SK-N-SH (cell line): ENCODE measurements around the gene LRRC75A. TPM values are rescaled to one million over a fixed set of nuclear protein-coding genes. Genes with fewer than 3 reads are reported as not detected.

Experiments
- CTCF ChIA-PET: fragments of 300-600, 350-600 bp; formaldehyde crosslinking; extraction: SDS; loops from one replicate; lab custom pipeline; 2021; lab: Yijun Ruan, JAX
- POLR2A ChIA-PET: fragments of 350-600 bp; sonication (Branson Sonifier 250); formaldehyde crosslinking; extraction: SDS; loops from one replicate; lab custom pipeline; 2020; ENCODE audit warnings: antibody characterized with exemption, inconsistent platforms; lab: Yijun Ruan, JAX
- DNase-seq: peaks from one replicate; pipeline ENCODE4 v3.0.0; 2012
- H2AFZ ChIP-seq: fragments of 200-600 bp; sonication (generic); 2 replicates; pipeline ENCODE4 v1.8.1; 2016; ENCODE audit warnings: antibody characterized with exemption, mild to moderate bottlenecking, low read depth
- H3F3A ChIP-seq: fragments of 200-600 bp; sonication (generic); replicated peaks from 2 replicates; pipeline ENCODE3; 2016; ENCODE audit warnings: antibody characterized with exemption, mild to moderate bottlenecking; ENCODE audit not compliant: insufficient read depth
- H3K27ac ChIP-seq, 2 experiments: fragments of 200-500 bp in 1 of 2; fragments of 200-600 bp in 1 of 2; sonication (Bioruptor generic) in 1 of 2; sonication (generic), shearing (Covaris generic) in 1 of 2; 2 replicates each; pipeline versions ENCODE4 v1.5.1 to v1.6.1; 2014 to 2016; ENCODE audit warnings: low read depth in 2 of 2, inconsistent platforms in 1 of 2, low read length in 1 of 2, mild to moderate bottlenecking in 1 of 2, mixed read lengths in 1 of 2
- H3K27me3 ChIP-seq: fragments of 200-600 bp; sonication (generic), shearing (Covaris generic); 2 replicates; pipeline ENCODE4 v1.6.1; 2016; ENCODE audit warnings: mixed run types; ENCODE audit not compliant: insufficient read depth
- H3K36me3 ChIP-seq, 2 experiments: fragments of 200-500 bp in 1 of 2; fragments of 200-600 bp in 1 of 2; sonication (Bioruptor generic) in 1 of 2; sonication (generic) in 1 of 2; replicated peaks in 1 of 2; 2 replicates each; pipeline versions ENCODE3 to v1.5.1; 2014 to 2016; ENCODE audit warnings: low read length in 1 of 2, mild to moderate bottlenecking in 1 of 2; ENCODE audit not compliant: insufficient read depth in 2 of 2, control insufficient read depth in 1 of 2
- H3K4me1 ChIP-seq, 2 experiments: fragments of 200-500 bp in 1 of 2; fragments of 200-600 bp in 1 of 2; sonication (Bioruptor generic) in 1 of 2; sonication (generic), shearing (Covaris generic) in 1 of 2; 2 replicates each; pipeline versions ENCODE4 v1.5.1 to v1.6.1; 2014 to 2016; ENCODE audit warnings: low read depth in 1 of 2, low read length in 1 of 2, mixed run types in 1 of 2; ENCODE audit not compliant: insufficient read depth in 2 of 2, control insufficient read depth in 1 of 2
- H3K4me2 ChIP-seq: fragments of 200-600 bp; sonication (generic), shearing (Covaris generic); 2 replicates; pipeline ENCODE4 v1.6.1; 2017; ENCODE audit warnings: mixed run types
- H3K4me3 ChIP-seq, 2 experiments: fragments of 200-500 bp in 1 of 2; fragments of 200-600 bp in 1 of 2; sonication (Bioruptor generic) in 1 of 2; sonication (generic), shearing (Covaris generic) in 1 of 2; 2 replicates each; pipeline versions ENCODE4 v1.5.1 to v1.8.1; 2014 to 2016; ENCODE audit warnings: low read depth in 2 of 2, inconsistent platforms in 1 of 2, low read length in 1 of 2, mild to moderate bottlenecking in 1 of 2, mixed read lengths in 1 of 2, moderate library complexity in 1 of 2
- H3K79me2 ChIP-seq: fragments of 200-600 bp; sonication (generic); 2 replicates; pipeline ENCODE4 v1.8.1; 2017; ENCODE audit warnings: mild to moderate bottlenecking; ENCODE audit not compliant: insufficient read depth
- H3K9ac ChIP-seq: fragments of 200-600 bp; sonication (generic); 2 replicates; pipeline ENCODE4 v1.6.1; 2017; ENCODE audit warnings: mixed run types
- H3K9me2 ChIP-seq: fragments of 200-600 bp; sonication (generic); 2 replicates; pipeline ENCODE4 v1.6.1; 2017; ENCODE audit warnings: mixed run types
- H3K9me3 ChIP-seq: fragments of 200-600 bp; sonication (generic); 2 replicates; pipeline ENCODE4 v1.6.1; 2017; ENCODE audit warnings: mixed run types, mild to moderate bottlenecking, moderate library complexity
- H4K20me1 ChIP-seq: fragments of 200-600 bp; sonication (generic); 2 replicates; pipeline ENCODE4 v1.6.1; 2017; ENCODE audit warnings: mild to moderate bottlenecking, mixed run types; ENCODE audit not compliant: insufficient read depth
- FOSL2 ChIP-seq: IDR thresholded peaks from 2 replicates; pipeline ENCODE4 v1.4.0; 2012; ENCODE audit warnings: low read depth, mild to moderate bottlenecking, moderate library complexity, borderline replicate concordance
- FOXJ3 ChIP-seq: sonication (generic); formaldehyde crosslinking; IDR thresholded peaks from 2 replicates; pipeline ENCODE4 v1.5.1; 2020; ENCODE audit warnings: mild to moderate bottlenecking, missing genetic modification reagents
- FOXM1 ChIP-seq: IDR thresholded peaks from 2 replicates; pipeline ENCODE4 v1.4.0; 2012; ENCODE audit warnings: low read depth, mild to moderate bottlenecking
- GABPA ChIP-seq: IDR thresholded peaks from 2 replicates; pipeline ENCODE4 v1.4.0; 2012; ENCODE audit warnings: low read depth, mild to moderate bottlenecking
- GATA2 ChIP-seq: sonication (generic); formaldehyde crosslinking; IDR thresholded peaks from 2 replicates; pipeline ENCODE4 v1.5.0; 2020; ENCODE audit warnings: mild to moderate bottlenecking, missing genetic modification reagents
- IRF3 ChIP-seq: fragments of 150-350 bp; IDR thresholded peaks from 2 replicates; pipeline ENCODE4 v1.6.1; 2016; ENCODE audit warnings: mild to moderate bottlenecking, low read depth, low read length
- MAX ChIP-seq: IDR thresholded peaks from 2 replicates; pipeline ENCODE4 v1.4.0; 2012; ENCODE audit warnings: low read depth
- NRF1 ChIP-seq: IDR thresholded peaks from 2 replicates; pipeline ENCODE4 v1.6.1; 2012; ENCODE audit warnings: low read depth, mild to moderate bottlenecking, low read length
- PBX3 ChIP-seq: IDR thresholded peaks from 2 replicates; pipeline ENCODE4; 2012
- POLR2AphosphoS5 ChIP-seq: IDR thresholded peaks from 2 replicates; pipeline ENCODE4 v1.6.1; 2012; ENCODE audit warnings: low read depth, low read length
- RFX5 ChIP-seq: IDR thresholded peaks from 2 replicates; pipeline ENCODE4 v1.6.1; 2012; ENCODE audit warnings: mild to moderate bottlenecking, improper control_type of control experiment, low read length
- SIN3A ChIP-seq: IDR thresholded peaks from 2 replicates; pipeline ENCODE4 v1.6.1; 2012; ENCODE audit warnings: low read depth, mild to moderate bottlenecking, low read length, moderate library complexity, borderline replicate concordance
- TAF1 ChIP-seq: IDR thresholded peaks from 2 replicates; pipeline ENCODE4 v1.6.1; 2012; ENCODE audit warnings: low read depth, mild to moderate bottlenecking, low read length, moderate library complexity, borderline replicate concordance
- TEAD4 ChIP-seq: IDR thresholded peaks from 2 replicates; pipeline ENCODE4 v1.4.0; 2012; ENCODE audit warnings: mild to moderate bottlenecking, borderline replicate concordance; ENCODE audit not compliant: insufficient read depth
- USF1 ChIP-seq: IDR thresholded peaks from 2 replicates; pipeline ENCODE4 v1.4.0; 2012; ENCODE audit warnings: low read depth, borderline replicate concordance
- YY1 ChIP-seq: IDR thresholded peaks from 2 replicates; pipeline ENCODE4 v1.4.0; 2012; ENCODE audit warnings: low read depth, mild to moderate bottlenecking
- ZBTB33 ChIP-seq: IDR thresholded peaks from 2 replicates; pipeline ENCODE4 v1.4.0; 2012; ENCODE audit warnings: low read depth, borderline replicate concordance
- WGBS: methylation state at CpG from one replicate; pipeline ENCODE4 v1.1.6; 2017; ENCODE audit warnings: low lambda C conversion rate; 5-methylcytosine and 5-hydroxymethylcytosine counted together
- polyA plus RNA-seq, 3 experiments: library from polyadenylated mRNA; depleted of rRNA; stranded (reverse); fragments of >200 nt; gene quantifications; 2 replicates each; pipeline ENCODE4 v1.2.3, GENCODE V29; 2012

Gene LRRC75A
- polyA plus RNA-seq, 1 of the 3 experiments (the other 2 are of a cell fraction): 1.2 TPM

- CTCF ChIA-PET: interaction anchor here (1.0 to 33.7 kb wide), 4 partner anchors 12 to 120 kb away, joined by 3 to 746 read pairs (median 38); no protein-coding TSS in a partner anchor
Measured at GRCh38 chr17:16465052-16465312, 27.0 kb downstream of the LRRC75A start.

GRCh38 chr17:16464303-16465051, 27.5 kb downstream of the LRRC75A start:
- TF ChIP-seq FOSL2: no peak
- no peak for TF ChIP-seq TAF1
- TF ChIP-seq TEAD4: no peak
- TF ChIP-seq MAX: no peak
- no peak for TF ChIP-seq IRF3
- no peak for TF ChIP-seq RFX5
- TF ChIP-seq GABPA: no peak
- TF ChIP-seq PBX3: no peak
- TF ChIP-seq YY1: no peak
- TF ChIP-seq USF1: no peak
- no peak for TF ChIP-seq POLR2AphosphoS5
- no peak for TF ChIP-seq NRF1
- no peak for TF ChIP-seq SIN3A
- TF ChIP-seq GATA2: no peak
- TF ChIP-seq FOXM1: no peak
- no peak for TF ChIP-seq FOXJ3
- WGBS: 92% methylated on average over 6 of the region's 12 CpGs
- no peak for DNase-seq
- Histone ChIP-seq H3K9me3 (no peaks in the 10 kb centered on the region), H4K20me1 (no peaks in the 10 kb centered on the region), H3F3A (no peaks in the 10 kb centered on the region), H3K9me2 (no peaks in the 10 kb centered on the region), H2AFZ (no peak overlapping the region), H3K4me1 (peaks cover 0 to 40% of the 10 kb centered on the region in 2 experiments; a peak in 1 of 4 replicates), H3K27me3 (no peaks in the 10 kb centered on the region), H3K4me2 (no peak overlapping the region), H3K9ac (no peak overlapping the region), H3K4me3 (no peak overlapping the region), H3K79me2 (no peaks in the 10 kb centered on the region), H3K36me3 (no peaks in the 10 kb centered on the region), H3K27ac (peak overlapping the region in 1 of 2 experiments; percentile 88; a peak in 2 of 4 replicates)
- ChIA-PET POLR2A (interaction anchor here (2.1 kb wide), 1 partner anchor 11 kb away, joined by 8 read pairs; no protein-coding TSS in a partner anchor), CTCF (interaction anchor here (0.6 to 33.7 kb wide), 13 partner anchors 11 to 120 kb away, joined by 3 to 746 read pairs (median 5); no protein-coding TSS in a partner anchor)

More at GRCh38 chr17:16465052-16465312, 27.0 kb downstream of the LRRC75A start:
- H3K4me2 ChIP-seq: no peak overlapping the region
- WGBS: no CpG with 5 or more reads among the region's 3 CpGs
- H3K36me3 ChIP-seq: no peaks in the 10 kb centered on the region
- DNase-seq: no peak
- no peak overlapping the region for H3K4me3 ChIP-seq
- no peaks in the 10 kb centered on the region for H3F3A ChIP-seq
- peaks cover 0 to 45% of the 10 kb centered on the region in 2 experiments; a peak in 2 of 4 replicates for H3K4me1 ChIP-seq
- H3K9ac ChIP-seq: no peak overlapping the region
- TF ChIP-seq NRF1: no peak
- no peak for TF ChIP-seq ZBTB33
- POLR2A ChIA-PET: no interaction called here
- H3K79me2 ChIP-seq: no peaks in the 10 kb centered on the region
- no peaks in the 10 kb centered on the region for H3K9me3 ChIP-seq
- no peak overlapping the region for H3K27ac ChIP-seq
- no peaks in the 10 kb centered on the region for H3K9me2 ChIP-seq
- H2AFZ ChIP-seq: no peak overlapping the region
- H3K27me3 ChIP-seq: no peaks in the 10 kb centered on the region
- H4K20me1 ChIP-seq: no peaks in the 10 kb centered on the region
